Panc1 (cell line): ENCODE data around the gene POLR1G.

Source experiments
- CTCF ChIP-seq: fragments of 450-650 bp; IDR thresholded peaks from 2 replicates; pipeline ENCODE4 v1.5.1; 2017; ENCODE audit warnings: mild to moderate bottlenecking
- POLR2AphosphoS5 ChIP-seq: IDR thresholded peaks from 2 replicates; pipeline ENCODE4 v1.6.1; 2012; ENCODE audit warnings: mild to moderate bottlenecking, low read depth, low read length, moderate library complexity
- REST ChIP-seq, 2 experiments: IDR thresholded peaks; 2 replicates each; pipeline ENCODE4 v1.6.1; 2011 to 2012; ENCODE audit warnings: low read depth in 2 of 2, control low read depth in 1 of 2, low read length in 1 of 2, mild to moderate bottlenecking in 1 of 2, moderate library complexity in 1 of 2; ENCODE audit not compliant: insufficient read depth in 1 of 2
- SIN3A ChIP-seq: IDR thresholded peaks from 2 replicates; pipeline ENCODE4 v1.6.1; 2012; ENCODE audit warnings: low read depth, mild to moderate bottlenecking, low read length, moderate library complexity, borderline replicate concordance; ENCODE audit not compliant: insufficient read depth
- TCF7L2 ChIP-seq: IDR thresholded peaks from 2 replicates; pipeline ENCODE4 v1.6.1; 2011; ENCODE audit warnings: mild to moderate bottlenecking, low read depth, low read length, inconsistent platforms

- TF ChIP-seq CTCF (no peak; the same call in 1 of the 2 replicates), REST (IDR thresholded peaks at IDR 0.05; ENCODE audit: insufficient read depth in 1 of 2, low read depth in 2 of 2, low read length in 1 of 2) (no peak), POLR2AphosphoS5 (no peak), TCF7L2 (no peak), SIN3A (no peak)
Observed at GRCh38 chr19:45428384-45429231, 22.2 kb downstream of the POLR1G start.
